Glomerular visceral epithelial cell (primary cell): ENCODE measurements around the gene CACNA1F.
A peak's percentile ranks its signal among the peaks of the same experiment; 100 is the strongest.

ENCODE experiments used
- DNase-seq: peaks from one replicate; pipeline ENCODE4 v3.0.0-alpha.2; 2016; ENCODE audit errors: extremely low spot score

Gene CACNA1F

DNA sequence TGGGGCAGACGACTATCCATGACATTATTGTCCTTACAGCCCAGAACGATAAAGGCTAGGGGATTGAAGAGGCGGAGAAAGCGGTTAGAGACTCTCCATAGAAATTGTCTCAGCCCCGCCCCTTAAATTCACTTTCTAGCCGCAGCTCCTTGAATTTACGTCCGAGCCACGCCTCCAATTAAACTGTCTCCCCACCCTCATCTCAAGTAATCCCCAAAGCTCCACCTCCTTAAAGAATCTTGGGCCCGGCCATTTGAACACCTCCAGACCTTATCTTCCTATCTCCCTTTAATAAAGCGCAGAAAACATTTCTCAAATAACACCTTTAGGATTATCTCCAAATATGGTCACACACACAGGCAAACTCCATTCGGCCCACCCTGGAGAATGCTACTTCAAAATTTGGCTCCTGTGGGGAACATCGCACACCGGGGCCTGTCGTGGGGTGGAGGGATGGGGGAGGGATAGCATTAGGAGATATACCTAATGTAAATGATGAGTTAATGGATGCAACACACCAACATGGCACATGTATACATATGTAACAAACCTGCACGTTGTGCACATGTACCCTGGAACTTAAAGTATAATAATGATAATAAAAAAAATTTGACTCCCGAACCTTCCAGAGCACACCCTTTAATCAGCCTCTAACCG, 77.8 kb downstream of the CACNA1F start:
- DNase-seq = peak; percentile 67
